Occipital lobe (tissue), 2 donors: ENCODE results near the gene ADAP2. TPM values are rescaled to one million over a fixed set of nuclear protein-coding genes. Genes with fewer than 3 reads are reported as not detected.
"Not testable (repeated sequence)": the region's sequence is repeated elsewhere in the genome, so short reads cannot be mapped to it uniquely, and the experiment has no call there.

Source experiments
- DNase-seq: peaks from one replicate; lab custom pipeline; 2025; lab: John Stamatoyannopoulos, UW
- total RNA-seq: library from RNA; depleted of rRNA; stranded (reverse); fragments of >200 nt; gene quantifications from one replicate; pipeline ENCODE4 v1.2.3, GENCODE V29; 2014

The ADAP2 gene
- total RNA-seq, 1 donor from 2014 or later, result 8.0 TPM

DNA sequence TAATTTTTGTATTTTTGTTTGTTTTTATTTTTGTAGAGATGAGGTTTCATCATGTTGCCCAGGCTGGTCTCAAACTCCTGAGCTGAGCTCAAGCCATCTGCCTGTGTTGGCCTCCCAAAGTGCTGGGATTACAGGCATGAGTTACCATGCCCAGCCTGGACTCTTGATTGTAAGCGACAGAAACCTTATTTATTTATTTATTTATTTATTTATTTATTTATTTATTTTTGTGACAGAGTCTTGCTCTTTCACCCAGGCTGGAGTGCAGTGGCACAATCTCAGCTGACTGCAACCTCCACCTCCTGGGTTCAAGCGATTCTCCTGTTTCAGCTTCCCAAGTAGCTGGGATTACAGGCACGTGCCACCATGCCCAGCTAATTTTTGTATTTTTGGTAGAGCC lies 8.1 kb downstream of the ADAP2 start:
- DNase-seq, result not testable (repeated sequence)

GRCh38 chr17:30930495-30930894 lies 8.8 kb downstream of the ADAP2 start:
- DNase-seq, result no peak

DNA sequence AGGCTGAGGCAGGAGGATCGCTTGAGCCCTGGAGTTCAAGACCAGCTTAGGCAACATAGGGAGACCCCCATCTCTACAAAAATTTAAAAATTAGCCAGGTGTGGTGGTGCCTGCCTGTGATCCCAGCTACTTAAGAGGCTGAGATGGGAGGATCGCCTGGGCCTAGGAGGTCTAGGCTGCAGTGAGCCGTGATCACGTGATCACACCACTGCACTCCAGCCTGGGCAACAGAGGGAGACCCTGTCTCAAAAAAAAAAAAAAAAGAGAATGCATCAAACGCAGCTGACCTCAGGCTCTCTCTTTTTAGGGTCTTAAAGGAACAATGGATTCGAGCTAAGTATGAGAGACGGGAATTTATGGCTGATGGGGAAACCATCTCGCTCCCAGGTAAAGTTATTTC lies 9.8 kb downstream of the ADAP2 start:
- DNase-seq, result not testable (repeated sequence)

DNA sequence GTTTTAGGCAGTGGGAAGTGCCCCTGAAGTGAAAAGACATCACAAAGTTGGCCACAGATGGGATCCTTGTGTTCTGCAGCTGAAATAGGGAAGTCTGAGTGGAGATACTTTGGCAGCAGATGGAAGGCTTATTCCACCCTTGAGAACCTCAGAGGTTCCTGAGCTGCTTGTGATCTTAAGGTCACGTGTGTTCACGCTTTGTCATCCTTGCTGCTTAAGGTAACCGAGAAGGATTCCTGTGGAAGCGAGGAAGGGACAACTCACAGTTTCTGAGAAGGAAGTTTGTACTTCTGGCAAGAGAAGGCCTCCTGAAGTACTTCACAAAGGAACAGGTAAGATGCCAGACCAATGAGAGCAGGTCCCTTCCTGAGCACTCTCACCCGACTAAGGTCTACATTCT lies 12.2 kb downstream of the ADAP2 start:
- no peak for DNase-seq

- no peak for DNase-seq
These were observed 17.4 kb downstream of the ADAP2 start for GRCh38 chr17:30939051-30939689.

- DNase-seq, result no peak
These were observed 20.7 kb downstream of the ADAP2 start for GRCh38 chr17:30942308-30943079.

DNA sequence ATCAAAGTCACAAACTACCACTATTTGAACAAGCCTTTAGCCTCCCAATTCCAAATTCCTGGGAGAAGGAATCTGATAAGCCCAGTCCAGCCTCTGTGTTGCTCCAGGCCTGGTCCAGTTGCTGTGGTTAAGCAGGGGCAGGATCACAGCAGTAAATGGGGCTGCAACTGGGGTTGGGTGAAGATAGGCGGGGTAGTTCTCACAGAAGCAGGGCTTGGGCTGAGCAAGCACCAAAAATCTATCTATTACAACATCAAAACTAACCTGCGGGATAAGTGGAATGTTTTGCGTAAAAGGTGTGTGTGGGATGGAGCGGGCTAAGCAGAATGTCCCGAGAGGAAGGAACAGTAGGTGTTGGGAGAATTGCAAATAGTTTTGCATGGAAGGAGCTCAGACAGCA lies 26.1 kb downstream of the ADAP2 start:
- no peak for DNase-seq

- no peak for DNase-seq
These were observed 28.4 kb downstream of the ADAP2 start for GRCh38 chr17:30950189-30950588.

DNA sequence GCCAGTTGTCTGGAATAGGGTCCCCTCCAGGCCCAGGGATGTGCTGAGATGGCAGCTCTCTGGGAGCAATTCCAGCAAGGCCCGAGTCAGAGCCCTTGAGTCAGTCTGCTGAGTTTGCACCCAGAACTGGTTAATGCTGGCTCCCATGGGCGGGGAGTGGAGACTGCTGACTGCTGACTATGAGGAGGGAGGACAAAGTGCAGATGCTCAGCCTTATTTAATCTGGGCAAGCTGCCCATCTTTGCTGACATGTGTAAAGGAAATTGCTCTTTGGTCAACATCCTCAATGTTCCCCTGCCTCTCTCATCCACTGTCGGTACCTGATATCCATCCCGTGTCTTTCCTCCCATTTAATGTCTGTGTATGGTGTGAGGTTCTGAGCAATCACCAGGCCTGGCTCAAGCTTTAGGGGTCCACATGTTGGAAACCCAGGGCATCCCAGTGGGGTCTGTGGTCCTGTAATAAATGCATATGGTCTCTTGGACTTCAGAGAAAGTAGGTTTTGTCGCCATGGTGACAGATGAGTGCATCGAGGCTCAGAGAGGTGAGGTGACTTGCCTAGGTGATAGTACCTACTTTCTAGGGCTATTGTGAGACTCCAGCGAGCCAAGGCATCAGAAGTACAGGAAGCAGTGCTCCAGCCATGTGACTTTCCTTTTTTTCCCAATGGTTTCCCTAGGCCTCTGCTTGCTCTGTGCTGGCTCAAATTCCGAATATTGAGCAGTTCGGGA lies 29.1 kb downstream of the ADAP2 start:
- DNase-seq, result peak; percentile 5

DNA sequence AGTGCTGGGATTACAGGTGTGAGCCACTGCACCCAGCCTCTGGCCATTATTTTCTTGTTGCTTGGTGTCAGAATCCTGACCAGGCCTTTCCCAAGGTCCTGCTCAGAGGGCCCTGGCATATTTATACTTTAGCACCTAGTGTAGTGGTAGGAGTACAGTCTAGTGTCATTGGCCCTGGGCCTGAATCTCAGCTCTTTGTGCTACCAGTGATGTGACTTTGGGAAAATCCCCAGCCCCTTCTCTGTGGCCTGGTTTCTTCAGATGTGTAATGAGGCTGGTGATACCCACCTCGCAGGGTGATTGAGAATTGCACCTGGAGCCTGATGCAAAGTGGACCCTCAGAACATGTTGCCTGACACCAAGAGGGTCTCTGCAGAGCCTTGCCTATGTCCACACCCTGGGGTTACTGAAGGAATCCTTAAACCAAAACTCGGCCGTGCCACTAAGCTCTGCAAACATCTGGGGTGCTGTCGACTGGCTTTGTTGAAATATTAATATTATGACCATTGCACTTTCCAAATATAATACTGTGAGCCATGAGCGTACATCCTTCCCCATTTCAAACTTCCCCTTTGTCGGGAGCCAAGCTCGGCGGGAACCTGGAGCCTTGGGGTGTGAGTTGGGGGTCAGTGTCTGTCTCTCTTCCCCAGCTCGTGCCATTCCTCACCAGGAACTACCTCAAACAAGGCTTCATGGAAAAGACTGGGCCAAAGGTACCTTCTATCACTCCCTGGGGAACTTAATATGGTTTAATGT lies 31.1 kb downstream of the ADAP2 start:
- DNase-seq, result no peak

GRCh38 chr17:30954046-30954830 lies 32.5 kb downstream of the ADAP2 start:
- DNase-seq, result no peak

- DNase-seq, result no peak
These were observed 35.1 kb downstream of the ADAP2 start for GRCh38 chr17:30956764-30957374.

GRCh38 chr17:30957741-30958140 lies 36.0 kb downstream of the ADAP2 start:
- DNase-seq, result no peak

DNA sequence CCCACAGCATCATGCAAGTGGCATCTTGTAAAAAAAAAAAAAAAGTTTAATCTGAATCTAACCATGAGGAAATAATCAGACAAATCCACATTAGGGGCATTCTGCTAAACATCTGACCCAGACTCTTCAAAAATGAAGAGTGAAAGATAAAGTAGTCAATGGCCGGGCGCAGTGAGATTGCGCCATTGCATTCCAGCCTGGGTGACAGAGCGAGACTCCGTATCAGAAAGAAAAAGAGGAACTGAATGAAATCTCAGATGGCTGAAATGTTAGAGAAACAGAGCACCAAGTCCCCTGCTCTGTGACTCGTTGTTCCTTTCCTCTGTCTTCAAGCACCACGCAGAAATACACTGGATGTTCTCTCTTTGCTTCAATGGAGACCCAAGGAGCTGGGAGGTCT lies 36.4 kb downstream of the ADAP2 start:
- no peak for DNase-seq

DNA sequence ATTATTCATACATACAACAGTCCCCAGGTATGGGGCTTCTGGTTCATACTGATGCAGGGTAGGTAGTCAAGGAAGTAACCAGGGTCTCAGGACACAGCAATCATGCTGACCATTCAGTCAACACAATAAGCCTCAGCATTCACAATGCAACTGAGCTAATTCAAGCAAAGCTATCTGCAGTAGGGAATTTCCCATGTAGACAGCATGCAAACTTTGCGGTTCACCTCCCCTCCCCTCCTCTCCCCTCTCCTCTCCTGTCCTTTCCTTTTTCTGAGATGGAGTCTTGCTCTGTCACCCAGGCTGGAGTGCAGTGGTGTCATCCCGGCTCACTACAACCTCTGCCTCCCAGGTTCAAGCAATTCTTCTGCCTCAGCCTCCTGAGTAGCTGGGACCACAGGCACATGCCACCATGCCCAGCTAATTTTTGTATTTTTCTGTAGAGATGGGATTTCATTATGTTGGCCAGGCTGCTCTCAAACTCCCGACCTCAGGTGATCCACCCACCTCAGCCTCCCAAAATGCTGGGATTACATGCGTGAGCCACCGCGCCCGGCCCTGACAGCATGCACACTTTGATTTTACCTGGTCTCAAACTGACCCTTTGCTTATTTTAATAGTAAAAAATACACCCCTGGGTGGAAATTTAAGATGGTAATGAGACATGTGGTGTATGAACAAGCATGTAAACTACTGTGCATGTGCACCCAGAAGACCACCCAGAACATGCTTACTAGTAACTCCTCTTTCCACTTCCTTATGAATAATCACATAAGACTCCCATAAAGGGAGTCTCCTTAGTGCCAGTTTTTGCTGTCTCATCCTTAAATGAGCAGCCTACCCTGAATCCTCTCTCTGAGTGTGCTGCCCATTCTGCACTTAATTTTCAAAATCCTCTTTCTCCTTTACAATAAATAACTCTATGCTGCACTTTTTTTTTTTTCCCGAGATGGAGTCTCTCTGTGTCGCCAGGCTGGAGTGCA lies 39.8 kb downstream of the ADAP2 start:
- no peak for DNase-seq

GRCh38 chr17:30964312-30964711 lies 42.6 kb downstream of the ADAP2 start:
- not testable (repeated sequence) for DNase-seq

DNA sequence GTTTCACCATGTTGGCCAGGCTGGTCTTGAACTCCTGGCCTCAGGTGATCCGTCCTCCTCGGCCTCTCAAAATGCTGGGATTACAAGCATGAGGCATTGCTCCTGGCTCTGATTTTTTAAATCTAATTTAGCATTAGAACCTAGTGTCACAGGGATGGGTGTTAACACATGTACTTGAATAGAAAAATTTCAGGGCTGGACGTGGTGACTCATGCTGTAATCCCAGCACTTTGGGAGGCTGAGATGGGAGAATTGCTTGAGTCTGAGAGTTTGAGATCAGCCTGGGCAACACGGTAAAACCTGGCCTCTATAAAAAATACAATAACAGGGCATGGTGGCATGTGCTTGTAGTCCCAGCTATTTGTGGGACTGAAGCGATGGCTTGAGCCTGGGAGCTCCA lies 43.1 kb downstream of the ADAP2 start:
- no peak for DNase-seq

DNA sequence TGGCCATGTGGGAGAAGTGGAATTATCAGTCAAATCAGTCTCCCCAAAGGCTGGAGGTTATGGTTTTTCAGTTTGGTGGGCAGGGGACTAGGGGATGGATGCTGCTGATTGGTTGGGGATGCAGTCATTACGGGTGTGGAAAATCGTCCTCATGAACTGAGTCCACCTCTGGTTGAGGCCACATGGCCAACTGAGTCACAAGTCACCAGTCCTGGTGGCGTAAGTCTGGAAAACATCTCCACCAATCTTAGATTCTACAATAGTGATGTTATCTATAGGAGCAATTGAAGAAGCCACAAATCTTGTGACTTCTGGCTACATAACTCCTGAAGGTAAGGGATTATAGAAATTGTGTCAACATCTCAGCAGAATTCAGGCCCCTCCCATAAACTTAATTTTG lies 43.9 kb downstream of the ADAP2 start:
- no peak for DNase-seq

- not testable (repeated sequence) for DNase-seq
These were observed 46.2 kb downstream of the ADAP2 start for GRCh38 chr17:30967911-30968310.
